NOMO-1 treated with DMSO at 0.1 percent for 48 hours (cell line): ENCODE measurements around the gene ACTR8.
A peak's percentile ranks its signal among the peaks of the same experiment; 100 is the strongest.
"Not testable (repeated sequence)": the region's sequence is repeated elsewhere in the genome, so short reads cannot be mapped to it uniquely, and the experiment has no call there.

Experiments
- DNase-seq: peaks from one replicate; lab custom pipeline; 2025; ENCODE audit not compliant: unreplicated experiment; lab: John Stamatoyannopoulos, UW

Gene ACTR8

GRCh38 chr3:53881691-53882593 lies at the start of gene ACTR8:
Gene ACTR8, minus strand, starts transcription at chr3:53882152. Its CDS starts 51 bp downstream, at chr3:53882101.
- DNase-seq = peak; percentile 83

- DNase-seq = not testable (repeated sequence)
These were observed 45.4 kb upstream of the ACTR8 start for GRCh38 chr3:53927208-53927872.

- peak; percentile 5 for DNase-seq
These were observed 39.3 kb upstream of the ACTR8 start for GRCh38 chr3:53921296-53921695.

GRCh38 chr3:53919741-53920140 lies 37.8 kb upstream of the ACTR8 start:
- no peak for DNase-seq

GRCh38 chr3:53913401-53913800 lies 31.4 kb upstream of the ACTR8 start:
- DNase-seq = no peak

GRCh38 chr3:53902711-53903110 lies 20.8 kb upstream of the ACTR8 start:
- no peak for DNase-seq

GRCh38 chr3:53902067-53902466 lies 20.1 kb upstream of the ACTR8 start:
- no peak for DNase-seq

- no peak for DNase-seq
These were observed 18.8 kb upstream of the ACTR8 start for GRCh38 chr3:53900666-53901331.

GRCh38 chr3:53899750-53900149 lies 17.8 kb upstream of the ACTR8 start:
- DNase-seq = no peak

- DNase-seq = no peak
These were observed 10.3 kb upstream of the ACTR8 start for GRCh38 chr3:53892286-53892637.

- peak; percentile 98 for DNase-seq
These were observed 9.7 kb upstream of the ACTR8 start, which contains the start of gene SELENOK for GRCh38 chr3:53891497-53892285. Gene SELENOK, minus strand, starts transcription at chr3:53891859.

GRCh38 chr3:53890726-53891475 lies 8.9 kb upstream of the ACTR8 start:
- DNase-seq = no peak

GRCh38 chr3:53888232-53888631 lies 6.3 kb upstream of the ACTR8 start:
- no peak for DNase-seq

- no peak for DNase-seq
These were observed 5.5 kb upstream of the ACTR8 start for GRCh38 chr3:53887446-53887845.

GRCh38 chr3:53885239-53885638 lies 3.3 kb upstream of the ACTR8 start:
- DNase-seq = no peak

- no peak for DNase-seq
These were observed 2.7 kb upstream of the ACTR8 start for GRCh38 chr3:53884623-53885022.

- DNase-seq = no peak
These were observed 1.1 kb upstream of the ACTR8 start for GRCh38 chr3:53883008-53883407.

GRCh38 chr3:53880396-53881345 lies 1.3 kb downstream of the ACTR8 start:
- no peak for DNase-seq
